ENCODE data around the gene TNP2.
A peak's percentile ranks its signal among the peaks of the same experiment; 100 is the strongest.
"Not testable (repeated sequence)": the region's sequence is repeated elsewhere in the genome, so short reads cannot be mapped to it uniquely, and the experiment has no call there.

Gene TNP2

GRCh38 chr16:11239644-11240632 is 29.2 kb downstream of the TNP2 start:
- no peak for DNase-seq

- no peak for DNase-seq
Measured at GRCh38 chr16:11238272-11239202, 30.6 kb downstream of the TNP2 start.

GRCh38 chr16:11236461-11237254 is 32.5 kb downstream of the TNP2 start:
- DNase-seq: no peak

- DNase-seq: no peak
Measured at GRCh38 chr16:11235703-11235991, 33.5 kb downstream of the TNP2 start.

GRCh38 chr16:11234884-11235702 is 34.0 kb downstream of the TNP2 start:
- DNase-seq: no peak

GRCh38 chr16:11233727-11234376 is 35.3 kb downstream of the TNP2 start:
- no peak for DNase-seq

- DNase-seq: no peak
Measured at GRCh38 chr16:11232852-11233726, 36.0 kb downstream of the TNP2 start.

- DNase-seq: no peak
Measured at GRCh38 chr16:11232302-11232851, 36.7 kb downstream of the TNP2 start.

GRCh38 chr16:11231367-11231970 is 37.7 kb downstream of the TNP2 start:
- DNase-seq: no peak

- no peak for DNase-seq
Measured at GRCh38 chr16:11229906-11230305, 39.2 kb downstream of the TNP2 start.

GRCh38 chr16:11229432-11229831 is 39.7 kb downstream of the TNP2 start:
- DNase-seq: no peak

- DNase-seq: no peak
Measured at GRCh38 chr16:11225677-11226549, 43.2 kb downstream of the TNP2 start.

- DNase-seq: no peak
Measured at GRCh38 chr16:11224894-11225676, 44.0 kb downstream of the TNP2 start.

GRCh38 chr16:11224096-11224893 is 44.8 kb downstream of the TNP2 start:
- DNase-seq: peak; percentile 81

- DNase-seq: not testable (repeated sequence)
Measured at GRCh38 chr16:11220507-11220906, 48.6 kb downstream of the TNP2 start.

GRCh38 chr16:11219178-11219577 is 49.9 kb downstream of the TNP2 start:
- DNase-seq: no peak

GRCh38 chr16:11218604-11218962 is 50.5 kb downstream of the TNP2 start:
- no peak for DNase-seq
